H1 (cell line): ENCODE data around the gene EFEMP1. TPM values are rescaled to one million over a fixed set of nuclear protein-coding genes. Genes with fewer than 3 reads are reported as not detected.
A peak's percentile ranks its signal among the peaks of the same experiment; 100 is the strongest.

Experiments used
- E2F6 ChIP-seq: IDR thresholded peaks from 2 replicates; pipeline ENCODE4 v1.6.1; 2012; ENCODE audit warnings: inconsistent platforms
- MAFK ChIP-seq: IDR thresholded peaks from 2 replicates; pipeline ENCODE4 v1.6.1; 2012; ENCODE audit warnings: low read depth, mild to moderate bottlenecking, improper control_type of control experiment, low read length
- NANOG ChIP-seq: IDR thresholded peaks from 2 replicates; pipeline ENCODE4 v1.6.1; 2011; ENCODE audit warnings: low read length, low read depth, mild to moderate bottlenecking, inconsistent platforms; ENCODE audit not compliant: insufficient read depth, poor library complexity, severe bottlenecking
- RBBP5 ChIP-seq: IDR thresholded peaks from 2 replicates; pipeline ENCODE4 v1.7.1; 2012; ENCODE audit warnings: low read depth, mild to moderate bottlenecking, inconsistent platforms, low read length, moderate library complexity, borderline replicate concordance
- TCF12 ChIP-seq: IDR thresholded peaks from 2 replicates; pipeline ENCODE4 v1.6.1; 2011; ENCODE audit warnings: low read depth, mild to moderate bottlenecking, low read length
- YY1 ChIP-seq: IDR thresholded peaks from 2 replicates; pipeline ENCODE4 v1.6.1; 2011; ENCODE audit warnings: low read depth, mild to moderate bottlenecking, low read length
- polyA plus RNA-seq, 7 experiments: library from polyadenylated mRNA; depleted of rRNA in 3 of 7; stranded (reverse) in 5 of 7; unstranded in 2 of 7; fragments of >200 nt in 5 of 7; fragments of 200-250 nt in 2 of 7; gene quantifications; 1 replicate in 5 of 7; 2 replicates in 1 of 7; 4 replicates in 1 of 7; pipeline versions ENCODE4 v1.2.1 to v1.2.3, GENCODE V29; 2011 to 2013; ENCODE audit warnings: missing spikeins in 2 of 7, mixed read lengths in 2 of 7
- total RNA-seq: library from RNA; stranded (reverse); fragmentation: NEBNext Ultra II Directional; extraction: Animal tissue kit (Norgen Biotek cat#: 25700); gene quantifications from 2 replicates; pipeline ENCODE4 v1.2.1, GENCODE V29; 2021

The EFEMP1 gene
- total and polyA plus RNA-seq, 2 of the 8 experiments (the other 6 are each of a cell fraction or from before 2014, with no cell fraction given): 15.5 to 19.7 TPM

GRCh38 chr2:55839182-55839819 lies 84.3 kb downstream of the EFEMP1 start (continued):
- no peak for TF ChIP-seq E2F6
- TF ChIP-seq RBBP5: peak; percentile 51; the same call in 1 of the 2 replicates
- no peak for TF ChIP-seq MAFK
- 0 out of 2 replicates have a peak, but pooled peaks have one; percentile 57 for TF ChIP-seq TCF12
- TF ChIP-seq YY1: no peak
- TF ChIP-seq NANOG: no peak
